Hepatocyte (in vitro differentiated cells): Measurements from ENCODE around the gene SLIT1. TPM values are rescaled to one million over a fixed set of nuclear protein-coding genes. Genes with fewer than 3 reads are reported as not detected.

Source experiments
- DNase-seq: peaks from one replicate; pipeline ENCODE4 v3.0.0-alpha.2; 2016; ENCODE audit warnings: low spot score
- H2AFZ ChIP-seq: fragments of 200-600 bp; sonication (generic); 2 replicates; pipeline ENCODE4 v1.6.0; 2016; ENCODE audit warnings: antibody characterized with exemption, mild to moderate bottlenecking
- H3K27ac ChIP-seq: fragments of 200-600 bp; sonication (generic); 2 replicates; pipeline ENCODE4 v1.5.1; 2016; ENCODE audit warnings: mild to moderate bottlenecking
- H3K27me3 ChIP-seq: fragments of 200-600 bp; sonication (generic); 2 replicates; pipeline ENCODE4 v1.6.1; 2016
- H3K36me3 ChIP-seq: fragments of 200-600 bp; sonication (generic); replicated peaks from 2 replicates; pipeline ENCODE4 v1.5.1; 2016; ENCODE audit warnings: low read depth; ENCODE audit not compliant: insufficient read depth
- H3K4me1 ChIP-seq: fragments of 200-600 bp; sonication (generic); 2 replicates; pipeline ENCODE4 v1.5.1; 2016; ENCODE audit warnings: mild to moderate bottlenecking, moderate library complexity; ENCODE audit not compliant: insufficient read depth
- H3K4me2 ChIP-seq: fragments of 200-600 bp; sonication (generic); 2 replicates; pipeline ENCODE4 v1.6.0; 2016
- H3K4me3 ChIP-seq: fragments of 200-600 bp; sonication (generic); 2 replicates; pipeline ENCODE4 v1.5.1; 2016; ENCODE audit warnings: mild to moderate bottlenecking
- H3K79me2 ChIP-seq: fragments of 200-600 bp; sonication (generic); 2 replicates; pipeline ENCODE4 v1.6.0; 2017; ENCODE audit warnings: mild to moderate bottlenecking
- H3K9me2 ChIP-seq: fragments of 200-600 bp; sonication (generic); replicated peaks from 2 replicates; pipeline ENCODE4 v1.6.0; 2017; ENCODE audit warnings: mild to moderate bottlenecking; ENCODE audit not compliant: insufficient read depth
- H3K9me3 ChIP-seq: fragments of 200-600 bp; sonication (generic); 2 replicates; pipeline ENCODE4 v1.5.1; 2016; ENCODE audit warnings: low read depth, mild to moderate bottlenecking
- H4K20me1 ChIP-seq: fragments of 200-600 bp; sonication (generic); 2 replicates; pipeline ENCODE4 v1.6.0; 2016; ENCODE audit warnings: mild to moderate bottlenecking; ENCODE audit not compliant: insufficient read depth, poor library complexity, severe bottlenecking
- CTCF ChIP-seq: fragments of 200-600 bp; sonication (generic); IDR thresholded peaks from 2 replicates; pipeline ENCODE4 v1.5.1; 2016; ENCODE audit warnings: antibody characterized with exemption, mild to moderate bottlenecking; ENCODE audit not compliant: poor library complexity
- EZH2 ChIP-seq: fragments of 200-600 bp; sonication (generic); IDR thresholded peaks from 2 replicates; pipeline ENCODE4 v1.6.1; 2016; ENCODE audit warnings: antibody characterized with exemption, mild to moderate bottlenecking, borderline replicate concordance
- EZH2phosphoT487 ChIP-seq: fragments of 200-600 bp; sonication (generic); IDR thresholded peaks from one replicate; pipeline ENCODE4 v1.6.1; 2018; ENCODE audit warnings: antibody characterized with exemption, mild to moderate bottlenecking, low read depth, moderate library complexity; ENCODE audit not compliant: unreplicated experiment, severe bottlenecking
- whole genome bisulfite sequencing: methylation state at CpG from one replicate; pipeline ENCODE4 v1.1.6; 2016; ENCODE audit warnings: low lambda C conversion rate; ENCODE audit errors: missing lambda C conversion rate; 5-methylcytosine and 5-hydroxymethylcytosine counted together
- polyA plus RNA-seq: library from polyadenylated mRNA; unstranded; fragments of >200 nt; fragmentation: Nextera tagmentation; extraction: Ambion mirVana; gene quantifications from 2 replicates; pipeline ENCODE4 v1.2.1, GENCODE V29; 2016
- total RNA-seq: library from RNA; depleted of rRNA; stranded (reverse); fragments of >200 nt; gene quantifications from 2 replicates; pipeline ENCODE4 v1.2.3, GENCODE V29; 2014

Gene SLIT1
- total and polyA plus RNA-seq, 2 experiments from 2014 or later, result 0.47 to 0.65 TPM

- Histone ChIP-seq H3K9me2 (no peaks in the 10 kb centered on the region), H3K27ac (no peak overlapping the region), H3K4me1 (no peaks in the 10 kb centered on the region), H3K79me2 (peaks cover 14% of the 10 kb centered on the region), H3K9me3 (no peaks in the 10 kb centered on the region), H3K4me2 (no peak overlapping the region), H3K27me3 (no peaks in the 10 kb centered on the region), H2AFZ (no peak overlapping the region), H4K20me1 (peaks cover under 1% of the 10 kb centered on the region), H3K4me3 (no peak overlapping the region), H3K36me3 (no peaks in the 10 kb centered on the region)
- WGBS, result 95% methylated on average over 2 of the region's 2 CpGs
- DNase-seq, result no peak
- TF ChIP-seq CTCF (no peak), EZH2phosphoT487 (no peak), EZH2 (no peak)
Measured at GRCh38 chr10:96951954-96952353, 233.8 kb downstream of the SLIT1 start.

GRCh38 chr10:96949039-96949683 is 236.6 kb downstream of the SLIT1 start:
- peaks cover 3% of the 10 kb centered on the region for H4K20me1 ChIP-seq
- WGBS, result 83% methylated on average over 5 of the region's 5 CpGs
- H3K27ac ChIP-seq, result no peak overlapping the region
- TF ChIP-seq EZH2phosphoT487, result no peak
- no peak for TF ChIP-seq EZH2
- no peak for TF ChIP-seq CTCF
- peaks cover 28% of the 10 kb centered on the region for H3K79me2 ChIP-seq
- H3K9me2 ChIP-seq, result no peaks in the 10 kb centered on the region
- no peak overlapping the region for H3K4me3 ChIP-seq
- no peaks in the 10 kb centered on the region for H3K4me1 ChIP-seq
- no peaks in the 10 kb centered on the region for H3K9me3 ChIP-seq
- DNase-seq, result no peak
- H3K4me2 ChIP-seq, result no peak overlapping the region
- H3K36me3 ChIP-seq, result no peaks in the 10 kb centered on the region
- H3K27me3 ChIP-seq, result no peaks in the 10 kb centered on the region
- H2AFZ ChIP-seq, result no peak overlapping the region

Other genes starting within 250 kb of the SLIT1 start
- gene ARHGAP19, start 106.7 kb upstream of the SLIT1 start, total RNA-seq, result 6.4 and 8.7 TPM in 2 replicates
- gene ARHGAP19, start 106.7 kb upstream of the SLIT1 start, polyA plus RNA-seq, result 2.7 and 5.0 TPM in 2 replicates
- 13.8 and 14.2 TPM in 2 replicates for gene FRAT1, start 133.3 kb upstream of the SLIT1 start, total RNA-seq
- 8.1 and 14.2 TPM in 2 replicates for gene FRAT1, start 133.3 kb upstream of the SLIT1 start, polyA plus RNA-seq
- 23.4 and 27.4 TPM in 2 replicates for gene FRAT2, start 148.8 kb upstream of the SLIT1 start, total RNA-seq
- 29.4 and 30.4 TPM in 2 replicates for gene FRAT2, start 148.8 kb upstream of the SLIT1 start, polyA plus RNA-seq
- 8.5 and 10.6 TPM in 2 replicates for gene RRP12, start 215.4 kb upstream of the SLIT1 start, total RNA-seq
- gene RRP12, start 215.4 kb upstream of the SLIT1 start, polyA plus RNA-seq, result 19.6 and 20.6 TPM in 2 replicates
- 204 and 214 TPM in 2 replicates for gene PGAM1, start 240.2 kb upstream of the SLIT1 start, total RNA-seq
- 239 and 254 TPM in 2 replicates for gene PGAM1, start 240.2 kb upstream of the SLIT1 start, polyA plus RNA-seq